PC-9 (cell line): Measurements from ENCODE around the gene TPRN. TPM values are rescaled to one million over a fixed set of nuclear protein-coding genes. Genes with fewer than 3 reads are reported as not detected.

Experiments used
- BruUV-seq: library from RNA; stranded (reverse); fragments of 400-500 nt; replicated peaks from 2 replicates; lab custom pipeline; 2021; lab: Mats Ljungman, UMichigan
- CTCF ChIA-PET: fragments of 300-600 bp; sonication (Branson Sonifier 250); formaldehyde crosslinking; loops from one replicate; lab custom pipeline; 2022; ENCODE audit warnings: antibody characterized with exemption; lab: Charles Lee
- POLR2A ChIA-PET: fragments of 300-600 bp; sonication (Branson Sonifier 250); formaldehyde crosslinking; loops from one replicate; lab custom pipeline; 2022; ENCODE audit warnings: antibody characterized with exemption; ENCODE audit not compliant: unreplicated experiment; lab: Charles Lee
- DNase-seq, 2 experiments: peaks; one replicate each; pipeline versions ENCODE4 v3.0.0 to v3.0.0-alpha.2; 2015 to 2022; ENCODE audit warnings: mixed read lengths in 1 of 2
- H2AFZ ChIP-seq: fragments of 200-600 bp; sonication (generic); 2 replicates; pipeline ENCODE4 v1.8.1; 2017; ENCODE audit warnings: antibody characterized with exemption
- H3F3A ChIP-seq: fragments of 200-600 bp; sonication (generic); 2 replicates; pipeline ENCODE4 v1.8.1; 2017; ENCODE audit warnings: antibody characterized with exemption, mild to moderate bottlenecking, low read depth; ENCODE audit not compliant: insufficient read depth
- H3K27ac ChIP-seq: fragments of 200-600 bp; sonication (generic); 2 replicates; pipeline ENCODE4 v1.6.1; 2016; ENCODE audit warnings: mixed run types
- H3K27me3 ChIP-seq: fragments of 200-600 bp; sonication (generic); 2 replicates; pipeline ENCODE4 v1.6.1; 2016; ENCODE audit warnings: low read depth, mixed run types; ENCODE audit not compliant: insufficient read depth
- H3K36me3 ChIP-seq: fragments of 200-600 bp; sonication (generic); 2 replicates; pipeline ENCODE4 v1.6.1; 2016; ENCODE audit warnings: low read depth, mixed run types
- H3K4me1 ChIP-seq: fragments of 200-600 bp; sonication (generic); replicated peaks from 2 replicates; pipeline ENCODE4 v1.6.1; 2016; ENCODE audit warnings: mixed run types; ENCODE audit not compliant: insufficient read depth
- H3K4me2 ChIP-seq: fragments of 200-600 bp; sonication (generic); 2 replicates; pipeline ENCODE4 v1.6.1; 2017; ENCODE audit warnings: mixed run types
- H3K4me3 ChIP-seq: fragments of 200-600 bp; sonication (generic); 2 replicates; pipeline ENCODE4 v1.6.1; 2016; ENCODE audit warnings: mixed run types
- H3K79me2 ChIP-seq: fragments of 200-600 bp; sonication (generic); 2 replicates; pipeline ENCODE4 v1.6.1; 2017; ENCODE audit warnings: low read depth, mixed run types
- H3K9me2 ChIP-seq: fragments of 200-600 bp; sonication (generic); 2 replicates; pipeline ENCODE4 v1.8.1; 2017; ENCODE audit warnings: mild to moderate bottlenecking; ENCODE audit not compliant: insufficient read depth
- H3K9me3 ChIP-seq: fragments of 200-600 bp; sonication (generic); 2 replicates; pipeline ENCODE4 v1.8.1; 2016; ENCODE audit warnings: low read depth; ENCODE audit not compliant: insufficient read depth
- H4K20me1 ChIP-seq: fragments of 200-600 bp; sonication (generic); 2 replicates; pipeline ENCODE4 v1.8.1; 2017; ENCODE audit not compliant: insufficient read depth
- EZH2 ChIP-seq: fragments of 200-600 bp; sonication (generic); IDR thresholded peaks from 2 replicates; pipeline ENCODE4 v1.8.0; 2017; ENCODE audit warnings: antibody characterized with exemption, low read depth
- intact Hi-C: fragments of 100-400 bp; cut with micrococcal nuclease; formaldehyde crosslinking; loops from one replicate; pipeline ENCODE4 v1.10.0; 2022; ENCODE audit not compliant: unreplicated experiment
- total RNA-seq: library from RNA; stranded (reverse); gene quantifications from 2 replicates; pipeline ENCODE4 v1.2.3, GENCODE V29; 2021
- TF ChIP-seq, protein P1 (sequence below): fragments of 200-600 bp; sonication (generic); conservative IDR thresholded peaks from 2 replicates; pipeline ENCODE4 v1.6.1; 2017; ENCODE audit warnings: mixed run types, antibody characterized with exemption, mild to moderate bottlenecking, moderate library complexity

The TPRN gene
- total RNA-seq, 1 experiment from 2014 or later, result 61.8 TPM

DNA sequence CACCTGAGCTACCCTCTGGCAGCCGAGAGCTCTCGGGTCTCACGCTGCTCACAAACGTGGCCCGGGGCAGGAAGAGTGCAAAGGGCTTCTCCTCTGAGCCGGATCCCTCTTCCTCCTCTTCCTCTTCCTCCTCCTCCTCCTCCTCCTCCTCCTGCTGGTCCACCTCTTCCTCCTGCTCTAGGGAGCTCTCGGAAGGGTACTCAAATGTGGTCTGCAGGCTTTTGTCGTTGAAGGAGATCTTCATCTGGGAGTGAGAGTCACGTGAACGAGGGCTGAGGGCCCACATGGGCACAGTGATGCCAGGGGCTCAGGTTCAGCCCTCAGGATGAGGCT lies 8.1 kb downstream of the TPRN start:
- H3K27ac ChIP-seq, result no peak overlapping the region
- POLR2A ChIA-PET, result interaction anchor here (0.7 kb wide), 1 partner anchor 120 kb away, joined by 3 read pairs; no protein-coding TSS in a partner anchor

DNA sequence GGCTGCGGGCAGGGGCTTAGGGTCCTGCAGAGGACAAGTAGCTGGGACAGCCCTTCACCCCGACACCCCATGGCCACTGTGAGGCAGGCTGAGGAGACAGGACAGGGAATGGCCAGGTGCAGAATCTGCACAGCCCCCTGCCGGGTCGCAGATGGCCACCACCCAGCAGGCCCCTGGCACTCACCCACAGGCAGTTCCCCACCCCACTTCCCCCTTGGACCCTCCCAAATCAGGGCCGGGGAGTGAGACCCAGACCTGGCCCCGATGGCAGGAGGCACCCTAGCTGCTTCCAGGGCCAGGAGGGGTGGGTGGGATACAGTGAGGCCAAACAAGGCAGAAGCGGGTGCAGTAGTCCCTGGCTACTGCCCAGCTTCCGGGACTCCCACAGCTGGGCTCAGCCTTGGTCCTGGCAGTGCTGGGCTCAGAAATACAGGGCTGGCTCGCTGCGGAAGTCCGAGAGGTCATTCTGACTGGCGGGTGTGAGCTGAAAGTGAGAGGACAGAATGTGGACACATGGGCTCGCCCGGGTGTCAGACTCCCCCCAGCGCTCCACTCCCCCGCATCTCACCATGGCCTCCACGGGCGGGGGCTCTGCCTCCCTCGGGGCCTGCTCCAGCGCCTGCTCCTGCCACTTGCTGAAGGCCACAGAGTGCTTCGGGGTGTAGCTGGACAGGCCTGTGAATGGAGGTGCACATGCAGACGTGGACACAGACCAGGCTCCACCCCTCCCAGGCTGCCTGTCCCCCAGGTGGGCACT lies 8.7 kb downstream of the TPRN start:
- BruUV-seq, result no TSS peak
- Histone ChIP-seq H3K4me3 (no peak overlapping the region), H3K79me2 (peaks cover 55% of the 10 kb centered on the region), H3K27ac (no peak overlapping the region), H3F3A (peaks cover 38% of the 10 kb centered on the region), H3K9me3 (no peaks in the 10 kb centered on the region), H3K27me3 (no peaks in the 10 kb centered on the region), H3K36me3 (no peaks in the 10 kb centered on the region), H3K9me2 (no peaks in the 10 kb centered on the region), H3K4me1 (peaks cover 55% of the 10 kb centered on the region), H4K20me1 (peaks cover 54% of the 10 kb centered on the region), H3K4me2 (no peak overlapping the region), H2AFZ (no peak overlapping the region)
- ChIA-PET POLR2A (no interaction called here), CTCF (interaction anchor here (0.5 kb wide), 1 partner anchor 106 kb away, joined by 3 read pairs; no protein-coding TSS in a partner anchor)
- intact Hi-C loops, result no loop called here
- no peak for DNase-seq
- TF ChIP-seq, protein P1, sequence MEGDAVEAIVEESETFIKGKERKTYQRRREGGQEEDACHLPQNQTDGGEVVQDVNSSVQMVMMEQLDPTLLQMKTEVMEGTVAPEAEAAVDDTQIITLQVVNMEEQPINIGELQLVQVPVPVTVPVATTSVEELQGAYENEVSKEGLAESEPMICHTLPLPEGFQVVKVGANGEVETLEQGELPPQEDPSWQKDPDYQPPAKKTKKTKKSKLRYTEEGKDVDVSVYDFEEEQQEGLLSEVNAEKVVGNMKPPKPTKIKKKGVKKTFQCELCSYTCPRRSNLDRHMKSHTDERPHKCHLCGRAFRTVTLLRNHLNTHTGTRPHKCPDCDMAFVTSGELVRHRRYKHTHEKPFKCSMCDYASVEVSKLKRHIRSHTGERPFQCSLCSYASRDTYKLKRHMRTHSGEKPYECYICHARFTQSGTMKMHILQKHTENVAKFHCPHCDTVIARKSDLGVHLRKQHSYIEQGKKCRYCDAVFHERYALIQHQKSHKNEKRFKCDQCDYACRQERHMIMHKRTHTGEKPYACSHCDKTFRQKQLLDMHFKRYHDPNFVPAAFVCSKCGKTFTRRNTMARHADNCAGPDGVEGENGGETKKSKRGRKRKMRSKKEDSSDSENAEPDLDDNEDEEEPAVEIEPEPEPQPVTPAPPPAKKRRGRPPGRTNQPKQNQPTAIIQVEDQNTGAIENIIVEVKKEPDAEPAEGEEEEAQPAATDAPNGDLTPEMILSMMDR, result no peak
- TF ChIP-seq EZH2, result no peak

More for the DNA sequence above, 8.1 kb downstream of the TPRN start:
- H3K79me2 ChIP-seq, result peaks cover 55% of the 10 kb centered on the region
- H3K4me3 ChIP-seq, result no peak overlapping the region
- no peak for TF ChIP-seq EZH2
- TF ChIP-seq, protein P1, result no peak
- H4K20me1 ChIP-seq, result peaks cover 59% of the 10 kb centered on the region
- no TSS peak for BruUV-seq
- no peak for DNase-seq
- CTCF ChIA-PET, result interaction anchor here (0.5 kb wide), 1 partner anchor 106 kb away, joined by 3 read pairs; no protein-coding TSS in a partner anchor
- no peaks in the 10 kb centered on the region for H3K9me3 ChIP-seq
- intact Hi-C loops, result no loop called here
- H3K36me3 ChIP-seq, result no peaks in the 10 kb centered on the region
- H3K9me2 ChIP-seq, result no peaks in the 10 kb centered on the region
- H3K27me3 ChIP-seq, result no peaks in the 10 kb centered on the region
- H3F3A ChIP-seq, result peaks cover 38% of the 10 kb centered on the region
- H3K4me2 ChIP-seq, result no peak overlapping the region
- H2AFZ ChIP-seq, result no peak overlapping the region
- H3K4me1 ChIP-seq, result peaks cover 55% of the 10 kb centered on the region

DNA sequence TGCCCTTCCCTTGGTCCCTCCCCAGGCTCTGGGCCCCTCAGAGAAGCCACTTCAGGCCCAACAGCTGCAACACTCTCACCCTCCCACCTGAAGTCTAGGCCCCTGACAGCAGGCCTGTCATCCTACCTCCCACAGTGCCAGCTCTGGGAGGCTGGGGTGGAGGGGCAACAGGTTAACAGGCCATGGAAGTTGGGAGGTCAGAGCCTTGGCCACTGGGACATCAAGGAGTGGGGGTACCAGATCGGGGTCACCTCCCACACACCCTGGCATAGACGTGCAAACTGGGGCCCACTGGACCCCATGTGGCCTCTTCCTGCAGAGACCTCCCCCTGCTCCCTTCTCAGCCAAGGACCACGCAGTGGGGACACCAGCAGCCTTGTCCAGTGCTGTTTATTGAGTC lies 9.3 kb downstream of the TPRN start:
- DNase-seq, result no peak
- no peaks in the 10 kb centered on the region for H3K9me2 ChIP-seq
- peaks cover 47% of the 10 kb centered on the region for H4K20me1 ChIP-seq
- H3F3A ChIP-seq, result peaks cover 33% of the 10 kb centered on the region
- H3K9me3 ChIP-seq, result no peaks in the 10 kb centered on the region
- no peak overlapping the region for H2AFZ ChIP-seq
- no peak overlapping the region for H3K4me3 ChIP-seq
- POLR2A ChIA-PET, result no interaction called here
- TF ChIP-seq, protein P1, result no peak
- no peak for TF ChIP-seq EZH2
- CTCF ChIA-PET, result interaction anchor here (2.8 kb wide), 1 partner anchor 36 kb away, joined by 15 read pairs; the partner anchor contains the start of gene RNF224
- no TSS peak for BruUV-seq
- intact Hi-C loops, result no loop called here
- no peak overlapping the region for H3K4me2 ChIP-seq
- no peak overlapping the region for H3K27ac ChIP-seq
- H3K36me3 ChIP-seq, result no peaks in the 10 kb centered on the region
- peaks cover 55% of the 10 kb centered on the region for H3K79me2 ChIP-seq
- peaks cover 54% of the 10 kb centered on the region for H3K4me1 ChIP-seq
- no peaks in the 10 kb centered on the region for H3K27me3 ChIP-seq
